Measurements from ENCODE around the gene ITGB5.
"Not testable (repeated sequence)": the region's sequence is repeated elsewhere in the genome, so short reads cannot be mapped to it uniquely, and the experiment has no call there.

The ITGB5 gene

GRCh38 chr3:124786511-124787241, 100.5 kb downstream of the ITGB5 start:
- H3K27me3 ChIP-seq (ENCODE audit: insufficient read depth, poor library complexity, severe bottlenecking), result no peaks in the 10 kb centered on the region
- H3K4me1 ChIP-seq (ENCODE audit: insufficient read depth, poor library complexity, severe bottlenecking), result no peaks in the 10 kb centered on the region
- TF ChIP-seq CTCF (IDR thresholded peaks at IDR 0.05; ENCODE audit: poor library complexity, severe bottlenecking), result peak; percentile 67
- ATAC-seq (ENCODE audit: low read depth) (peak; percentile 23; the same call in 1 of the 3 replicates), DNase-seq (ENCODE audit: low spot score) (no peak)
- H3K36me3 ChIP-seq (ENCODE audit: low read depth), result peaks cover 7% of the 10 kb centered on the region; the same call in 1 of the 2 replicates
- no peaks in the 10 kb centered on the region for H3K9me3 ChIP-seq (ENCODE audit: severe bottlenecking)
- no peak overlapping the region for H3K4me3 ChIP-seq (ENCODE audit: severe bottlenecking)
- H3K27ac ChIP-seq (ENCODE audit: poor library complexity, severe bottlenecking), result no peak overlapping the region

- H3K36me3 ChIP-seq (ENCODE audit: low read depth), result 0 out of 2 replicates have a peak, but pooled peaks cover 4% of the 10 kb centered on the region
- H3K4me1 ChIP-seq (ENCODE audit: insufficient read depth, poor library complexity, severe bottlenecking), result no peaks in the 10 kb centered on the region
- H3K27me3 ChIP-seq (ENCODE audit: insufficient read depth, poor library complexity, severe bottlenecking), result no peaks in the 10 kb centered on the region
- ATAC-seq (ENCODE audit: low read depth), result no peak
- DNase-seq (ENCODE audit: low spot score), result no peak
- H3K9me3 ChIP-seq (ENCODE audit: severe bottlenecking), result no peaks in the 10 kb centered on the region
- no peak overlapping the region for H3K4me3 ChIP-seq (ENCODE audit: severe bottlenecking)
- no peak overlapping the region for H3K27ac ChIP-seq (ENCODE audit: poor library complexity, severe bottlenecking)
- TF ChIP-seq CTCF (IDR thresholded peaks at IDR 0.05; ENCODE audit: poor library complexity, severe bottlenecking), result no peak
These were observed 101.2 kb downstream of the ITGB5 start for GRCh38 chr3:124785973-124786372.

GRCh38 chr3:124784686-124785382, 102.3 kb downstream of the ITGB5 start:
- ATAC-seq (ENCODE audit: low read depth), result no peak
- Histone ChIP-seq H3K4me3 (ENCODE audit: severe bottlenecking) (no peak overlapping the region), H3K9me3 (ENCODE audit: severe bottlenecking) (no peaks in the 10 kb centered on the region), H3K27me3 (ENCODE audit: insufficient read depth, poor library complexity, severe bottlenecking) (no peaks in the 10 kb centered on the region), H3K27ac (ENCODE audit: poor library complexity, severe bottlenecking) (no peak overlapping the region), H3K4me1 (ENCODE audit: insufficient read depth, poor library complexity, severe bottlenecking) (no peaks in the 10 kb centered on the region), H3K36me3 (ENCODE audit: low read depth) (0 out of 2 replicates have a peak, but pooled peaks cover 4% of the 10 kb centered on the region)
- TF ChIP-seq CTCF (IDR thresholded peaks at IDR 0.05; ENCODE audit: poor library complexity, severe bottlenecking), result no peak
- no peak for DNase-seq (ENCODE audit: low spot score)

DNA sequence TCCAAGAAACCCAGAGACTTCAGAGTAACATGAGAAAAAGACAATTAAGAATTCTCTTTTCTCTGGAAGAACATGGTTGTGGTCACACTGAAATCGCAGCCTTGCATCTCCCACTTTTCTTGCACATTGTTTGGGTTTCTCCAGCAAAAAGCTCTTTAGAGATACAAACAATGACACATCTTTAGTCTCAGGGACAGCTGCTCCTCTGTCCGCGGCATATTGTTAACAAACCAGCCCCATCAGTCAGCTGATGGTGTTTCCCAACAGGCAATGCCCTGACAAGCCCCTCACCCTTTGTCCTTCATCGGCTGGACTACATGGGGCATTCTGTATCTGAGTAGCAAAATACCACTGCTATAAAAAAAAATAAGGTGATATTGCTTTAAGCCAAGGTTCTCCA, 103.5 kb downstream of the ITGB5 start:
- Histone ChIP-seq H3K4me3 (ENCODE audit: severe bottlenecking) (no peak overlapping the region), H3K9me3 (ENCODE audit: severe bottlenecking) (no peaks in the 10 kb centered on the region), H3K4me1 (ENCODE audit: insufficient read depth, poor library complexity, severe bottlenecking) (no peaks in the 10 kb centered on the region), H3K27ac (ENCODE audit: poor library complexity, severe bottlenecking) (no peak overlapping the region), H3K36me3 (ENCODE audit: low read depth) (0 out of 2 replicates have a peak, but pooled peaks cover 4% of the 10 kb centered on the region), H3K27me3 (ENCODE audit: insufficient read depth, poor library complexity, severe bottlenecking) (no peaks in the 10 kb centered on the region)
- DNase-seq (ENCODE audit: low spot score), result no peak
- ATAC-seq (ENCODE audit: low read depth), result no peak
- no peak for TF ChIP-seq CTCF (IDR thresholded peaks at IDR 0.05; ENCODE audit: poor library complexity, severe bottlenecking)

DNA sequence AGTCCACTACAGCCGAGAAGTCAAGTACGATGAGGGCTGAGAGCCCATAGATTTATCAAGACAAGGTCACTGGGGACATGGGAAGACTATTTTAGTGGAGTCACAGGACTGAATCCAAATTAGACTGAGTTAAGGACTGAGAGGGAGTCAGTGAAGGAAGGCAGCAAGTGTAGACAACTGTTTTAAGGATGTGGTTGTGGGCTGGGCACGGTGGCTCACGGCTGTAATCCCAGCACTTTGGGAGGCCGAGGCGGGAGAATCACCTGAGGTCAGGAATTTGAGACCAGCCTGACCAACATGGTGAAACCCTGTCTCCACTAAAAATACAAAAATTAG, 104.8 kb downstream of the ITGB5 start:
- H3K27me3 ChIP-seq (ENCODE audit: insufficient read depth, poor library complexity, severe bottlenecking); H3K9me3 ChIP-seq (ENCODE audit: severe bottlenecking); H3K4me1 ChIP-seq (ENCODE audit: insufficient read depth, poor library complexity, severe bottlenecking); H3K27ac ChIP-seq (ENCODE audit: poor library complexity, severe bottlenecking); DNase-seq (ENCODE audit: low spot score); H3K36me3 ChIP-seq (ENCODE audit: low read depth); ATAC-seq (ENCODE audit: low read depth); H3K4me3 ChIP-seq (ENCODE audit: severe bottlenecking): not testable (repeated sequence)
